Body of pancreas (tissue), 4 donors: ENCODE results near the gene TP53BP1.

Experiments
- POLR2A ChIP-seq, 3 donors: fragments of 450-650 bp; IDR thresholded peaks; one replicate each; pipeline ENCODE4 v1.6.1; 2016; ENCODE audit warnings: antibody characterized with exemption in 3 of 3, mild to moderate bottlenecking in 2 of 3
- TF ChIP-seq, protein P1 (sequence below), 7 experiments: fragments of 450-650 bp in 4 of 7; fragments of 200-600 bp in 3 of 7; sonication (generic) in 3 of 7; IDR thresholded peaks; one replicate each; pipeline ENCODE4 v1.5.1; 2016 to 2019; ENCODE audit warnings: antibody characterized with exemption in 7 of 7

DNA sequence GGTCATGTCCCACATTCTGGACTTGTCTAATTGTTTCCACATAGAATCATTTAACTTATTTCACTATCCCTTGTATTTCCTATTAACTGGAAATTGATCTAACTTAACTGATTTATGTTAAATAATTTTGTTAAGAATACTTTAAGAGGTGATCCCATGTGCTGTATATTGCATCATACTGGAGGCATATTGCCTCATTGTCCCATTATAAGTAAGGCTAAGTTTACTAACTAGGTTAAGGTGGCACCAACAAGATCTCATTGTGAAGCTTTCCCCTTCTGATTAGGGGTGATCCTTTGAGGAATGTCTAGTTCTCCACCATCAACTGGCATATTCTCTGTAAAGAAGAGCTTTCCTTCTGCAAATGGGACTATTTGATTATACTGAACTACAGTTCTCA lies 48.8 kb upstream of the TP53BP1 start:
- TF ChIP-seq, protein P1, sequence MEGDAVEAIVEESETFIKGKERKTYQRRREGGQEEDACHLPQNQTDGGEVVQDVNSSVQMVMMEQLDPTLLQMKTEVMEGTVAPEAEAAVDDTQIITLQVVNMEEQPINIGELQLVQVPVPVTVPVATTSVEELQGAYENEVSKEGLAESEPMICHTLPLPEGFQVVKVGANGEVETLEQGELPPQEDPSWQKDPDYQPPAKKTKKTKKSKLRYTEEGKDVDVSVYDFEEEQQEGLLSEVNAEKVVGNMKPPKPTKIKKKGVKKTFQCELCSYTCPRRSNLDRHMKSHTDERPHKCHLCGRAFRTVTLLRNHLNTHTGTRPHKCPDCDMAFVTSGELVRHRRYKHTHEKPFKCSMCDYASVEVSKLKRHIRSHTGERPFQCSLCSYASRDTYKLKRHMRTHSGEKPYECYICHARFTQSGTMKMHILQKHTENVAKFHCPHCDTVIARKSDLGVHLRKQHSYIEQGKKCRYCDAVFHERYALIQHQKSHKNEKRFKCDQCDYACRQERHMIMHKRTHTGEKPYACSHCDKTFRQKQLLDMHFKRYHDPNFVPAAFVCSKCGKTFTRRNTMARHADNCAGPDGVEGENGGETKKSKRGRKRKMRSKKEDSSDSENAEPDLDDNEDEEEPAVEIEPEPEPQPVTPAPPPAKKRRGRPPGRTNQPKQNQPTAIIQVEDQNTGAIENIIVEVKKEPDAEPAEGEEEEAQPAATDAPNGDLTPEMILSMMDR (IDR thresholded peaks at IDR 0.05): no peak
- TF ChIP-seq POLR2A (IDR thresholded peaks at IDR 0.05): no peak
